Caki2 (cell line): ENCODE measurements around the gene SNX9. TPM values are rescaled to one million over a fixed set of nuclear protein-coding genes. Genes with fewer than 3 reads are reported as not detected.
"Not testable (repeated sequence)": the region's sequence is repeated elsewhere in the genome, so short reads cannot be mapped to it uniquely, and the experiment has no call there.

Experiments used
- DNase-seq: peaks from one replicate; pipeline ENCODE4 v3.0.0-alpha.2; 2015; ENCODE audit warnings: low read depth
- in situ Hi-C: cut with HindIII; loops from 2 replicates; pipeline ENCODE4 v1.10.0; 2016; ENCODE audit warnings: low sequenced_read_pairs, low pct_unique_long_range_greater_than_20kb, mixed read lengths
- total RNA-seq: library from RNA; depleted of rRNA; stranded (reverse); fragments of >200 nt; shearing (Covaris generic); gene quantifications from 2 replicates; pipeline ENCODE4 v1.2.3, GENCODE V29; 2014; ENCODE audit warnings: low replicate concordance

The SNX9 gene
- total RNA-seq, 1 experiment from 2014 or later: 26.4 TPM

GRCh38 chr6:157929765-157930319 lies 106.8 kb downstream of the SNX9 start:
- no peak for DNase-seq
- in situ Hi-C loops: no loop called here

GRCh38 chr6:157935786-157936185 lies 112.7 kb downstream of the SNX9 start:
- no peak for DNase-seq
- in situ Hi-C loops: no loop called here

- in situ Hi-C loops: no loop called here
- DNase-seq: no peak
These were observed 114.3 kb downstream of the SNX9 start for GRCh38 chr6:157937318-157937717.

DNA sequence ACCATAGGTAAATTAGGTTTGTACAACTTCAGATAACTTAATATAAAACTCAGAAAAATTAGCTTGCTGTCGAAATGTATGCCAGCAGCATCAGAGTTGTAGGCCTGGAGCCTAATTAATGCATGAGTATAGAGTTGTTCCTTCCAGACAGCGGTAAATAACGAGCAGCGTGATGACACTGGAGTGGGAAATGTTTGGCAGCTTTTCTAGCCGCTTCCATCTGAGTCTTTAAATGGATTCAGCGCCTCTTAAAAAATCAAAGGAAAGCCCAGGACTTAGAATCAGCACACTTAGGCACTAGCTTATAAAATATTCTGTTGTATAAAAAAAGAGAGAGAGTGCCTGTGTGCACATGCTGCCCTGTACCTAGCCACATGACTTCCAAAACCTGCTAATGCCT lies 114.9 kb downstream of the SNX9 start:
- in situ Hi-C loops: no loop called here
- no peak for DNase-seq

GRCh38 chr6:157940375-157941036 lies 117.5 kb downstream of the SNX9 start:
- DNase-seq: peak; percentile 52
- in situ Hi-C loops: not testable (repeated sequence)

DNA sequence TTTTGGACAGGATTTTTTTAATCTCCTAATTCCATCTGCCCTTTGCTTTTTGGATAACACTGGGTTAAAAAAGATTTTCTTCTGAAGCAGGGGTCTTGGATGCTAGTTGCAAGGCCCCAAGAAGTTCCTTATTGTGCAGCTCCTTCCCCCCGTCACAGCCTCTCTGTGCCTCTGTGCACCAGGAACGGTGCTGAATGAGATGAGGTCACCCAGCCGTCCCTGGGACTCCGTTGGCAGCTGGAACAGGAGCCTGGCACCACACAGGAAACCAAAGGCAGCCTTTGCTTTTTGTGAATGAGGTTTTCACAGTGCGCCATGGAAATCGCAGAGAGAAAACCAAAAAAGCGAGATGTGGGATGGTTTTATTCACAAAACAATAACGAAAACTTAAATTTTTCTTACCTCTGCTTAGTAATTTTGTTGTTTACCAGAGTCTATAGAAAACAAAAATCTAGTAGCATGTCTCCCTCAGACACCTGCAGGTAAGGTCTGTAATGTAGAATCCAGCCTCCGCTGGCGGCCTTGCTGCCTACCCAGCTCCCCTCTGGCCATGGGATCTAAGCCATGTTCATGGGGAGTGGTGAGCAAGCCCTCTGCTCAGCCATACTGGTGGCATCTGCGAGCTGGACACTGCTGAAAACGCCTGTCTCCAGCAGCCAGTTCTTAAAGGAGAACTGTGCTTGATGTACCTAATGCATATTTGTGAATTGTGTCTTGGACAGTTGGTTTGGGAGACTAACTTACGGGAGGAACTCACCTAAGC lies 118.2 kb downstream of the SNX9 start:
- in situ Hi-C loops: no loop called here
- DNase-seq: no peak

GRCh38 chr6:157942351-157942750 lies 119.3 kb downstream of the SNX9 start:
- in situ Hi-C loops: no loop called here

DNA sequence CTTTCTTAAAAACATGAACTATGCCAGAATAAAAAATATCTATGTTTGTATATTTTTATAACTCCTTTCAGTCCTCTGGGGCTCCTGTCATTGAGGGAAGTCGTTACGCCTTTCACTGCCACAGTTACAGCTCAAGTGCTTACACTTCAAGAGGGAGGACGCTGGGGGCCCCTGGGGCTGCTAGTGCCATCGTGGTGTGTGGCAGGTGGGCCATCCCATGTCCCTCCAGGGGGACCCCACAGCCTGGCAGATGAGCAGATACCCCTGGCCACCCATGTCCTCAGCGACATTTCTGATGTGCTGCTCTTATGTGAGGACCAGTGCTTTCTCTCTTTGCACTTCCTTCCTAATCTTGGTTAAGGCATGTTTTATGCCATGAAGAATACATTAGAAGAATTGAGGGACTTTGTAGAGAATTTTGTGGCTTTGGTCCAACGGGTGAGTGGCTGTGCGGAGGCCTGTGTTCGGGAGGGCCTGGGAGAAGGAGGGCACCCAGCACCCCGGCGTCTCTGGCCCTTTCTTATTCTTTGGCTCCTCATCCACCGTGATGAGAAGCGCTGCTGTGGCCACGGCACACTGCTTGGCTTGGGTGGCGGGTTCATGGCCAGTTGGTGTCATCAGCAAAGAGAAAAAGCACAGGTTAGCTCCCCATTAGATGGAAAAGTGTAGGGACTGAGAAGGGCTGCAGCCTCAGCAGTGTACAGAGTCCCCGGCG lies 120.4 kb downstream of the SNX9 start:
- no peak for DNase-seq
- in situ Hi-C loops: no loop called here

More at GRCh38 chr6:157942351-157942750, 119.3 kb downstream of the SNX9 start:
- DNase-seq: no peak

DNA sequence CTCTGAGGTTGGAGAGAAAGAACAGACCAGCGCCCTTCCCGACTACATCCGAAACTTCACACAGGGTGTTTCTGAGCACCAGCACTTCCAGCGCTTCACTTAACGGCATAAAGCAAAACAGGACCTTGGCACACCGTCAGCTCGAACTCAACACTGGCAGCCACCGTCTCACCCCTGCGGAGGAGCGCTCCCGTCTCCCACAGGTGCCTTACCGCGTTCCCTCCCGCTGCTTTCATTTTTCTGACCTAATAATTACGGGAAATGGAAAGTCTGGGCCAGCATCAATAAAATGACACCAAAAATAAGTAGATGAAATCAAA lies 120.9 kb downstream of the SNX9 start:
- DNase-seq: no peak
- in situ Hi-C loops: no loop called here

DNA sequence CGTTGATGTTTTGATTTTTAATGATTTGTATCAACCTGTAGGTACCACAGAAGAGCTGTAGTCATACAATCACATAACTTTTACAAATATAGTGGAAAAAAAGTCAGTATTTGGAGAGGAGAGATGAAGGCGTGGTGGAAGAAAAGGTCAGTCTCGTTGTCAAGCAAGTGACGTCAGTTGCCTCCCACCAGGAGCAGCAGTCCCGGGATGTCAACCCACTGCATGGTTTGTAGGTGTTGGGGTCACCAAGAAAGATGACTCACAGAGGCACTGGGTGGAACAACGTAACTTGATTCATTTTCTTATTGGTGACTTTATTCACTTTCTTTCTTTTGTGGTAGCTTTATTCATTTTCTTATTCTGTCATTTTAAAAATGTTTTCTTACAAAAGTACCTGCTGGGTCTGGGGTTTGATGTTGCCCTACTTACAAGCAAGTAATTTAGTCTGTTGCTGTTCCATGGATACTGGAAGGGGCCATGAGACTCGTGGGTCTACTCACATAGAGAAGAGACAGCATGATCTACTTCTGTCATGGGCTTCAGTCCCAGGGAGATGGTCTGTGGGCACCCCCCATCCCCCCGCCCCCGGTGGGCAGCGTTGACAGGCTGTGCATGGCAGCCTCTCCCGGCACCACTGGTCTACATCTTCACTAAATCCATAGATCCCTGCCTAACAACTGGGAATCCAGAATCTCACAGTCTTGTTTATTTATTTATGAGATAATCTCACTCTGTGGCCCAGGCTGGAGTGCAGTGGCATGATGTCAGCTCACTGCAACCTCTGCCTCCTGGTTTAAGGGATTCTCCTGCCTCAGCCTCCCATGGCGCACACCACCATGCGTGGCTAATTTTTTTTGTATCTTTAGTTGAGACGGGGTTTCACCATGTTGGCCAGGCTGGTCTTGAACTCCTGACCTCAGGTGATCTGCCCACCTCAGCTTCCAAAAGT lies 122.2 kb downstream of the SNX9 start:
- in situ Hi-C loops: no loop called here
- no peak for DNase-seq

GRCh38 chr6:157946053-157946617 lies 123.1 kb downstream of the SNX9 start:
- in situ Hi-C loops: no loop called here
- DNase-seq: no peak

GRCh38 chr6:157946865-157947532 lies 124.0 kb downstream of the SNX9 start:
- no peak for DNase-seq
- in situ Hi-C loops: no loop called here

GRCh38 chr6:157950899-157951298 lies 127.9 kb downstream of the SNX9 start:
- in situ Hi-C loops, DNase-seq: not testable (repeated sequence)

DNA sequence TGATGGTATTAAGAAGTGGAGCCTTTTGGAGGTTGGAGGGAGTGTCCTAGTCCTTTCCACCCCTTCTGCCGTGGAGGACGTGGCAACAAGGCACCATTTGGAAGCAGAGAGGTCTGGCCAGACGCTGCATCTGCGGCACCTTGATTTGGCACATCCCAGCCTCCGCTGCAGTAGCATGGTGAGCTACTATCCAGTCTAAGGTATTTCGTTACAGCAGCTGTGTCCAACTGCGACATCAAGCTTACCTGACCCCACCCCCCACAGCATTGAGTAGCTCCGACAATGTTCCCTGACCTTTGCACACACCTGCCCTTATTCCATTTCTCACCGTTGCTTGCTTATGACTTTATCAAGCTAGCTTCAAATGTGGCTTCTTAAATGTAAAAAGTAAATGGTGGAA lies 128.8 kb downstream of the SNX9 start:
- in situ Hi-C loops: no loop called here
- DNase-seq: no peak

- in situ Hi-C loops: no loop called here
- no peak for DNase-seq
These were observed 129.9 kb downstream of the SNX9 start for GRCh38 chr6:157952861-157953351.

GRCh38 chr6:157953580-157954091 lies 130.6 kb downstream of the SNX9 start:
- no peak for DNase-seq
- in situ Hi-C loops: no loop called here
